GM12878 (cell line): Measurements from ENCODE around the gene DMRTA2. TPM values are rescaled to one million over a fixed set of nuclear protein-coding genes. Genes with fewer than 3 reads are reported as not detected.

Experiments used
- ATAC-seq: fragments of 200-7000 bp; cut with Tn5 transposase; 3 replicates; pipeline ENCODE4 v1.9.1; 2020; ENCODE audit warnings: mild to moderate bottlenecking, moderate library complexity
- BruUV-seq: library from RNA; stranded (reverse); fragments of 400-500 nt; replicated peaks from 2 replicates; lab custom pipeline; 2021; lab: Mats Ljungman, UMichigan
- CTCF ChIA-PET: fragments of 300-600 bp; sonication (Branson Sonifier 250); formaldehyde crosslinking; extraction: SDS; loops from one replicate; lab custom pipeline; 2021; ENCODE audit warnings: inconsistent platforms; lab: Yijun Ruan, JAX
- POLR2A ChIA-PET: fragments of 350-600 bp; formaldehyde crosslinking; extraction: SDS; loops from one replicate; lab custom pipeline; 2021; ENCODE audit warnings: inconsistent platforms; lab: Charles Lee
- RAD21 ChIA-PET: fragments of 300-600 bp; sonication (Branson Sonifier 250); formaldehyde crosslinking; loops from one replicate; lab custom pipeline; 2023; ENCODE audit warnings: antibody characterized with exemption; ENCODE audit not compliant: unreplicated experiment; lab: Charles Lee
- SMC1A ChIA-PET: fragments of 300-600 bp; sonication (Branson Sonifier 250); formaldehyde crosslinking; loops from one replicate; lab custom pipeline; 2023; ENCODE audit not compliant: unreplicated experiment, uncharacterized antibody; lab: Charles Lee
- DNase-seq: peaks from one replicate; pipeline ENCODE4 v3.0.0-alpha.2; 2011; ENCODE audit warnings: low read depth, low spot score
- FAIRE-seq: peaks from 3 replicates; lab custom pipeline; 2011; peaks lifted over from hg19 to GRCh38; lab: Jason Lieb, UNC
- H2AFZ ChIP-seq: 2 replicates; pipeline ENCODE4 v1.6.0; 2011; ENCODE audit warnings: low read depth, low read length, control low read depth; ENCODE audit not compliant: control insufficient read depth
- H3K27ac ChIP-seq: 2 replicates; pipeline ENCODE4 v1.5.1; 2011; ENCODE audit warnings: control low read depth; ENCODE audit not compliant: control insufficient read depth, insufficient read depth
- H3K27me3 ChIP-seq, 2 experiments: replicated peaks in 1 of 2; 2 replicates each; pipeline versions ENCODE4 v1.6.0 to v1.6.1; 2011; ENCODE audit warnings: low read length in 1 of 2; ENCODE audit not compliant: control insufficient read depth in 2 of 2, insufficient read depth in 2 of 2
- H3K36me3 ChIP-seq, 2 experiments: 2 replicates each; pipeline ENCODE4 v1.5.1; 2011; ENCODE audit warnings: low read length in 1 of 2; ENCODE audit not compliant: control insufficient read depth in 2 of 2, insufficient read depth in 2 of 2
- H3K4me1 ChIP-seq: 2 replicates; pipeline ENCODE4 v1.6.1; 2011; ENCODE audit warnings: mild to moderate bottlenecking, low read length, moderate library complexity, mixed read lengths; ENCODE audit not compliant: control insufficient read depth, insufficient read depth
- H3K4me2 ChIP-seq: 2 replicates; pipeline ENCODE4 v1.6.0; 2011; ENCODE audit warnings: control low read depth; ENCODE audit not compliant: control insufficient read depth, insufficient read depth
- H3K4me3 ChIP-seq: fragments of 200-600 bp; sonication (generic); 2 replicates; pipeline ENCODE4 v1.5.1; 2016
- H3K79me2 ChIP-seq: 2 replicates; pipeline ENCODE4 v1.6.0; 2011; ENCODE audit warnings: low read length; ENCODE audit not compliant: control insufficient read depth, insufficient read depth
- H3K9ac ChIP-seq: 2 replicates; pipeline ENCODE4 v1.8.0; 2011; ENCODE audit warnings: low read length, control low read depth, mixed read lengths; ENCODE audit not compliant: control insufficient read depth, insufficient read depth
- H3K9me3 ChIP-seq: replicated peaks from 3 replicates; pipeline ENCODE4 v1.5.1; 2011; ENCODE audit warnings: mild to moderate bottlenecking, low read length; ENCODE audit not compliant: control insufficient read depth, insufficient read depth
- H4K20me1 ChIP-seq: 2 replicates; pipeline ENCODE4 v1.6.0; 2011; ENCODE audit not compliant: control insufficient read depth, insufficient read depth
- KLF5 ChIP-seq: fragments of 450-650 bp; IDR thresholded peaks from 2 replicates; pipeline ENCODE4 v1.6.1; 2014; ENCODE audit warnings: mild to moderate bottlenecking; ENCODE audit not compliant: partially characterized antibody
- SMARCA5 ChIP-seq: fragments of 450-650 bp; IDR thresholded peaks from 2 replicates; pipeline ENCODE4 v1.6.1; 2017; ENCODE audit warnings: mild to moderate bottlenecking
- TARDBP ChIP-seq: IDR thresholded peaks from 2 replicates; pipeline ENCODE4 v1.6.1; 2016; ENCODE audit warnings: borderline replicate concordance
- TCF12 ChIP-seq: IDR thresholded peaks from 2 replicates; pipeline ENCODE4 v1.6.1; 2011; ENCODE audit warnings: low read depth, mild to moderate bottlenecking, low read length
- ZNF384 ChIP-seq: IDR thresholded peaks from 2 replicates; pipeline ENCODE4 v1.6.1; 2012; ENCODE audit warnings: low read depth, mild to moderate bottlenecking, low read length, improper control_type of control experiment, borderline replicate concordance
- WGBS: methylation state at CpG from one replicate; pipeline ENCODE4 v1.1.6; 2016; ENCODE audit warnings: low lambda C conversion rate; ENCODE audit not compliant: insufficient replicate concordance, insufficient coverage; ENCODE audit errors: missing lambda C conversion rate; 5-methylcytosine and 5-hydroxymethylcytosine counted together
- in situ Hi-C: fragments of 300-500 bp; cut with MboI; formaldehyde crosslinking; loops from 9 replicates; pipeline ENCODE4 v1.14.3; 2018; ENCODE audit warnings: mixed read lengths
- intact Hi-C: fragments of 100-400 bp; cut with micrococcal nuclease; formaldehyde crosslinking; loops from one replicate; pipeline ENCODE4 v1.14.2; 2022; ENCODE audit not compliant: unreplicated experiment
- polyA plus RNA-seq, 11 experiments: library from polyadenylated mRNA; depleted of rRNA in 4 of 11; unstranded in 6 of 11; stranded (reverse) in 5 of 11; fragments of >200 nt; fragmentation: Nextera tagmentation in 4 of 11; fragmentation: Illumina TruSeq in 1 of 11; extraction: Ambion mirVana in 4 of 11; extraction: Trizol in 1 of 11; gene quantifications; 1 replicate in 1 of 11; 2 replicates in 10 of 11; pipeline versions ENCODE4 v1.2.1 to v1.2.3, GENCODE V29; 2011 to 2016; ENCODE audit warnings: inconsistent platforms in 2 of 11, missing spikeins in 2 of 11, low read depth in 1 of 11
- total RNA-seq, 4 experiments: library from RNA; depleted of rRNA in 3 of 4; stranded (reverse); fragments of >200 nt in 3 of 4; fragmentation: Illumina TruSeq in 1 of 4; extraction: Trizol in 1 of 4; gene quantifications; 2 replicates each; pipeline versions ENCODE4 v1.2.1 to v1.2.3, GENCODE V29; 2013 to 2021

DMRTA2 gene
- total and polyA plus RNA-seq, 10 of the 15 experiments (the other 5 are each of a cell fraction or from before 2014, with no cell fraction given) = not detected

DNA sequence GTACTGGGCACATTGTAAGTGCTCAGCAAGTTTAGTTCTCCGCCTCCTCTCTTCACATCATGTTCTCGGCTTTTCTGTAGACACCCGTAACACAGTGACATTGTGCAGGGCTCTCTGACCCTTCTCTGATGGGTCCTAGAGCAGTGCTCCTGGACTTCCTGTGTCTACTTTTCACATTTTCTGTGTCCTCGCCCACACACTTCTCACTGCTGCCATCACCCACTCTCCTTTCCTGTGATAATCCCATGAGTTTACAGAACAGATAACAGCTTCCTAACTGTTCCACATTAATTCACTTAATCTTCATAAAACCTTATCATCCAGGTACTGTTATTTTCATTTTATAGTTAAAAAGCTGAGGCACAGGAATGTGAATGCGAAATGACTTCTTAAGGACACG is 13.2 kb upstream of the DMRTA2 start (continued):
- TF ChIP-seq ZNF384 = no peak
- no peak for TF ChIP-seq TARDBP
- no peak for TF ChIP-seq TCF12
- TF ChIP-seq KLF5 = no peak

DNA sequence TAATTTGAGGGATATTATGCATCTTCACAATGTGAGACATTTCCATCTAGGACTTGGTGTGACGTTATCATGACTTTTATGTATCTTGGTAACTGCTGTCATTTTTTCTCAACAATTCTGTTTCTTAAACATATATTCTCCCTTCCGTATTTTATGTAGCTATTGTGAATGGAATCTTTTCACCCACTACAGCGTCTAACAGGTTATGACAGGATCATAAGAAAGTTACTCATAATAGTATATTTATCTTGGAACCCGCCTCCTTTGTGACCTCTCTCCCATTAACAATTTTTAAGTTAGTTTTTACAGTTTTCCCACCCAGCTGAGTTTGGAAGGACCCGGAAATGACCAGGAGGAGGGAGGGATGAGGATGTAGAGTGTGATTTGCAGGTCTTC is 6.8 kb upstream of the DMRTA2 start:
- 43% methylated on average over 5 of the region's 5 CpGs for WGBS
- no peak for TF ChIP-seq SMARCA5
- no peak for FAIRE-seq
- H3K4me2 ChIP-seq = no peak overlapping the region
- peaks cover 20 to 28% of the 10 kb centered on the region in 2 experiments for H3K27me3 ChIP-seq
- no peaks in the 10 kb centered on the region for H3K79me2 ChIP-seq
- ChIA-PET CTCF (interaction anchor here (1.1 kb wide), 1 partner anchor 346 kb away, joined by 5 read pairs; no protein-coding TSS in a partner anchor), SMC1A (interaction anchor here (0.7 kb wide), 1 partner anchor 500 kb away, joined by 3 read pairs; no protein-coding TSS in a partner anchor), POLR2A (interaction anchor here (1.2 kb wide), 1 partner anchor 15 kb away, joined by 3 read pairs; no protein-coding TSS in a partner anchor), RAD21 (interaction anchor here (0.6 kb wide), 1 partner anchor 120 kb away, joined by 3 read pairs; no protein-coding TSS in a partner anchor)
- no peaks in the 10 kb centered on the region for H4K20me1 ChIP-seq
- no peak overlapping the region for H2AFZ ChIP-seq
- intact Hi-C loops (no loop called here), in situ Hi-C loops (no loop called here)
- no peaks in the 10 kb centered on the region for H3K4me1 ChIP-seq
- H3K9ac ChIP-seq = no peak overlapping the region
- H3K36me3 ChIP-seq = no peaks in the 10 kb centered on the region
- no peak overlapping the region for H3K27ac ChIP-seq
- no peaks in the 10 kb centered on the region; the same call in 2 of the 3 replicates for H3K9me3 ChIP-seq
- no peak for ATAC-seq
- H3K4me3 ChIP-seq = no peak overlapping the region
- DNase-seq = no peak
- no TSS peak for BruUV-seq
